HFF-Myc (cell line): ENCODE data around the gene PLPPR3.

Experiments
- DNase-seq: peaks from one replicate; pipeline ENCODE4 v3.0.0-alpha.2; 2011; ENCODE audit warnings: low read depth; ENCODE audit errors: extremely low read depth
- H3K4me3 ChIP-seq: replicated peaks from 2 replicates; pipeline ENCODE4 v1.5.1; 2011; ENCODE audit warnings: low read depth, mild to moderate bottlenecking, control low read depth, low read length
- TF ChIP-seq, protein P1 (sequence below): IDR thresholded peaks from 2 replicates; pipeline ENCODE4 v1.5.1; 2012; ENCODE audit warnings: mild to moderate bottlenecking, low read depth, low read length, control low read depth; ENCODE audit errors: missing control alignments

The PLPPR3 gene

DNA sequence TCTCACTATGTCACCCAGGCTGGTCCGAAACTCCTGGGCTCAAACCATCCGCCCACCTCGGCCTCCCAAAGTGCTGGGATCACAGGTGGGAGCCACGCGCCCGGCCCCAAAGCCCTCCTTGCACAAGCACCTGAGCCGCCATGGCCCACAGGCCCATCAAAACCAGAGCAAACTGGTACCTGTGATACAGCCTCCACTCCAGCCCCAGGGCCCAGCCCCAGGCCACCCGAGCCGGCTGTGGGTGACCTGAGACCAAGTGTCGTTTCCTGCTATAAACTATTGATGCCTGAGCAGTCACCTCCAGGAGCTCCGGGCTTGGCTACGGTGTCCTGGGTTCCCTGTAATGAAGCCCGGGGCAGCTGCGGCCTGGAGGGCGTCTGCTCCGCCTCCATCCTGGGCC lies 34.2 kb downstream of the PLPPR3 start:
- no peak overlapping the region for H3K4me3 ChIP-seq
- no peak for DNase-seq
- TF ChIP-seq, protein P1, sequence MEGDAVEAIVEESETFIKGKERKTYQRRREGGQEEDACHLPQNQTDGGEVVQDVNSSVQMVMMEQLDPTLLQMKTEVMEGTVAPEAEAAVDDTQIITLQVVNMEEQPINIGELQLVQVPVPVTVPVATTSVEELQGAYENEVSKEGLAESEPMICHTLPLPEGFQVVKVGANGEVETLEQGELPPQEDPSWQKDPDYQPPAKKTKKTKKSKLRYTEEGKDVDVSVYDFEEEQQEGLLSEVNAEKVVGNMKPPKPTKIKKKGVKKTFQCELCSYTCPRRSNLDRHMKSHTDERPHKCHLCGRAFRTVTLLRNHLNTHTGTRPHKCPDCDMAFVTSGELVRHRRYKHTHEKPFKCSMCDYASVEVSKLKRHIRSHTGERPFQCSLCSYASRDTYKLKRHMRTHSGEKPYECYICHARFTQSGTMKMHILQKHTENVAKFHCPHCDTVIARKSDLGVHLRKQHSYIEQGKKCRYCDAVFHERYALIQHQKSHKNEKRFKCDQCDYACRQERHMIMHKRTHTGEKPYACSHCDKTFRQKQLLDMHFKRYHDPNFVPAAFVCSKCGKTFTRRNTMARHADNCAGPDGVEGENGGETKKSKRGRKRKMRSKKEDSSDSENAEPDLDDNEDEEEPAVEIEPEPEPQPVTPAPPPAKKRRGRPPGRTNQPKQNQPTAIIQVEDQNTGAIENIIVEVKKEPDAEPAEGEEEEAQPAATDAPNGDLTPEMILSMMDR = no peak

- DNase-seq = no peak
- TF ChIP-seq, protein P1 = no peak
- no peak overlapping the region for H3K4me3 ChIP-seq
Observed at GRCh38 chr19:784541-784940, 37.2 kb downstream of the PLPPR3 start.

DNA sequence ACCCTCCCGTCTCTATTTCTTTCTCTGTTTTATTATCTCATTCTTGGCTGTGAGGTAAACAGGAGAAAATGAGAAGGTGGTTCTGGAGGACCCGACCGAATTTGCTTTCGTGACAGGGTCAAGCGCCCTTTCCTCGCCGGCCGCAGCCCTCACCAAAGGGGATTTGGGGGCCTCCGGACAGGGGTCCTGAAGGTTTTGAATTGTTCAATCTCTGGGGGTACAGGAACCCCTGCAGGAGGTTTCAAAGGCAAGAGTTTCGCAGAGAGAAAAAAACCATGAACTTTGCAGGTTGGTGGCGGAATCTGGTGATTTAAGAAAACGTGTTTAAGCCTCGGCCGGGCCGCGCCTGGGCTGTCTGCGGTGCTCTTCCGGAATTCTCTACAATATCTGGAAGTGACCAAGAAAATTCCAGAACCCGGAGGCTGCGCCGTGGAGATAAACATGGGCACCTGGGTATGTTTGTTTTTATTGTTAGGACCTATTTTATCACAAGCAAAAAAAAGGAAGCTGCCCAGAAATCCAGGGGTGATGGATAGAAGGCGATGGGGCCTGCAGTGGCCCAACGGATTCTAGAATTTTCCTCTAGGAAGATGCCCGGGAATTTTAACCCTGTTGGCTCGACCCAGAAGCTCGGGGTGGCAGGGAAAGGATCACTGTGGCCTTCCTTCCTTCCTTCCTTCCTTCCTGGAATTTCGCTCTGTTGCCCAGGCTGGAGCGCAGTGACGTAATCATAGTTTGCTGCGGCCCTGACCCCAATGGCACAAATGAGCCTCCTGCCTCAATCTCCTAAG lies 38.7 kb downstream of the PLPPR3 start:
- DNase-seq = no peak
- no peak overlapping the region for H3K4me3 ChIP-seq
- TF ChIP-seq, protein P1 = no peak

- peak overlapping the region; percentile 30 for H3K4me3 ChIP-seq
- DNase-seq = no peak
- TF ChIP-seq, protein P1 = no peak
Observed at GRCh38 chr19:782185-782877, 39.4 kb downstream of the PLPPR3 start.

DNA sequence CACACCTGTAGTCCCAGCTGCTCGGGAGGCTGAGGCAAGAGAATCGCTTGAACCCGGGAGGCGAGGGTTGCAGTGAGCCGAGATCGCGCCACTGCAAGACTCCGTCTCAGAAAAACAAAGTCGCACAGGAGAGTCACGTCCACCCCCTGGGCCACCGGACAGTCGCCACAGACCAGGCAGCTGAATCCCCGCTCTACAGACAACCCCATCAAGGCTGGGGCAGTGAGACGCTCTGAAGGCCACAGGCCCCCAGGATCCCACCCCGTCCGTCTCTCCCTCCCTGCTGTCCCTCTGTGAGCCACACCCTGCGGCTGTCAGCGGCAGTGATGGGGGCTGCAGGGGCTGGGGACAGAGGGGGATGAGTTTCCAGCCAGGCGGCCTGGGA lies 40.0 kb downstream of the PLPPR3 start:
- H3K4me3 ChIP-seq = peak overlapping the region; percentile 30
- no peak for DNase-seq
- TF ChIP-seq, protein P1 = no peak

DNA sequence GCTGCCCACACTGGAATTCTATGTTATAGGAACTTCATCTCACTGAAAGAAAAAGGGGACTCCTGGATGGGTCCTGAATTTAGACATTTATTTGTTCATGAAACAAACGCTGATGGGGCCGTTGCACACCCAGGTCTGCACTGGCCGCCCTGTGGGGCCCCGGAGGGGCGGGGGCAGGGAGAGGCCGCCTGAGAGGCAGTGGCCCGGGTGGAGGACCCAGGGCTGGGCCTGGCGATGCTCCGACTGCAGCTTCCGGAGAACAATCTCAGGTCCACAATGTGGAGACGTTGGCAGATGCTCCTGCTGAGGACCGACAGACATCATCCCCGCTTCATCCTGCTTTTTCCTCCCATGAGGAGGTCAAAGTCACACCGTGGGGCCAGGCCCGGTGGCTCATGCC lies 40.8 kb downstream of the PLPPR3 start:
- DNase-seq = no peak
- TF ChIP-seq, protein P1 = no peak
- H3K4me3 ChIP-seq = no peak overlapping the region
